GM06990 (cell line): ENCODE measurements around the gene PHLDB2.

Experiments
- DNase-seq: peaks from one replicate; pipeline ENCODE4 v3.0.0-alpha.2; 2011; ENCODE audit not compliant: insufficient read length; ENCODE audit errors: extremely low read depth
- H3K27me3 ChIP-seq: replicated peaks from 2 replicates; pipeline ENCODE4 v1.6.0; 2011; ENCODE audit warnings: low read length; ENCODE audit not compliant: control insufficient read depth, insufficient read depth
- H3K36me3 ChIP-seq: 2 replicates; pipeline ENCODE4 v1.5.1; 2011; ENCODE audit warnings: low read length; ENCODE audit not compliant: control insufficient read depth, insufficient read depth
- H3K4me3 ChIP-seq: replicated peaks from 2 replicates; pipeline ENCODE4 v1.5.1; 2011; ENCODE audit warnings: low read depth, mild to moderate bottlenecking, control low read depth, low read length
- CTCF ChIP-seq: IDR thresholded peaks from 2 replicates; pipeline ENCODE4 v1.5.1; 2011; ENCODE audit warnings: low read length, control low read depth, mild to moderate bottlenecking, inconsistent platforms; ENCODE audit not compliant: insufficient read depth, poor library complexity, severe bottlenecking

Gene PHLDB2

GRCh38 chr3:111967068-111967467 is 108.0 kb downstream of the PHLDB2 start:
- Histone ChIP-seq H3K27me3 (no peaks in the 10 kb centered on the region), H3K36me3 (no peaks in the 10 kb centered on the region), H3K4me3 (no peak overlapping the region)
- no peak for DNase-seq
- TF ChIP-seq CTCF, result no peak

GRCh38 chr3:111967651-111968274 is 108.7 kb downstream of the PHLDB2 start:
- no peak overlapping the region for H3K4me3 ChIP-seq
- TF ChIP-seq CTCF, result peak; percentile 84
- DNase-seq, result peak; percentile 31
- no peaks in the 10 kb centered on the region for H3K27me3 ChIP-seq
- no peaks in the 10 kb centered on the region for H3K36me3 ChIP-seq

- Histone ChIP-seq H3K36me3 (no peaks in the 10 kb centered on the region), H3K27me3 (no peaks in the 10 kb centered on the region), H3K4me3 (no peak overlapping the region)
- no peak for DNase-seq
- TF ChIP-seq CTCF, result no peak
Measured at GRCh38 chr3:111968319-111969054, 109.4 kb downstream of the PHLDB2 start.

- no peak for TF ChIP-seq CTCF
- no peak overlapping the region for H3K4me3 ChIP-seq
- no peak for DNase-seq
- no peaks in the 10 kb centered on the region for H3K36me3 ChIP-seq
- no peaks in the 10 kb centered on the region for H3K27me3 ChIP-seq
Measured at GRCh38 chr3:111970376-111970775, 111.3 kb downstream of the PHLDB2 start.

GRCh38 chr3:111971533-111972130 is 112.6 kb downstream of the PHLDB2 start:
- no peak overlapping the region for H3K4me3 ChIP-seq
- TF ChIP-seq CTCF, result no peak
- no peaks in the 10 kb centered on the region for H3K36me3 ChIP-seq
- no peaks in the 10 kb centered on the region for H3K27me3 ChIP-seq
- DNase-seq, result no peak
